ENCODE results near the gene C9orf40.

Gene C9orf40

DNA sequence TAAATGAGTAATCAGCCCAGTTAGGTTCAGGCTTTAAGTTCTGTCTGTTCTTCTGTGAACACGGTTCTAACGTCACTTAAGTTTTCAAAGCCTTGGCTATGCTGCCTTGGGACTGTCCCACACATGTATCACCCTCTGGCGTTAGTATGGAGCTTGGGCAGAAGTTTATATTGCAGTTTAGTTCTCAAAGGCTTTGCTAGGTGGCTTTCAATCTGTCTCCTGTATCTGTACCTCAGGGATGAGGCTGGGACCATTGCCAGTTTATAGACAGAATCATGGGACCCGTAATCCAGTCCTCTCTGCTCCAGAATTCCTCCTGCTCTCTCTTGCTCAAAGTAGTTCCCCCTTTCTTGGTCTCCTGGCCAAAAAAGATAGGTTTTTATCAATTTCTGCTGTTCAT lies 12.1 kb downstream of the C9orf40 start:
- no peak for DNase-seq (ENCODE audit: low spot score)

DNA sequence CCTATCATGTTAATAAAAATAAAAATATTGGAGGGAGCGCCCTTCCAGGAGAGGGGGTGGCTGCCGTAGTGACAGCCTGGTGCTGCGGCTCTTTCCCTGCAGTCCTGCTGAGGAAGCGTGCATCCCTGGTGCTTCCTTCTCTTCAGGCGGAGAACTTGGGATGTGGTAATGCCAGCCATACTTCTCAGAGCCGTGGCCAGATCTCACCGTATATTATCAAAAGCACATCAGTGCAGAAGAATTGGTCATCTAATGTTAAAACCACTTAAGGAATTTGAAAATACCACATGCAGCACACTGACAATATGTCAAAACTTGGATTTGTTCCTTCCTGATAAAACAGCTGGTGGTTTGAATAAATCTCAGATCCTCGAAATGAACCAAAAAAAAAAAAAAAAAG lies 17.7 kb downstream of the C9orf40 start:
- DNase-seq (ENCODE audit: low spot score): no peak

DNA sequence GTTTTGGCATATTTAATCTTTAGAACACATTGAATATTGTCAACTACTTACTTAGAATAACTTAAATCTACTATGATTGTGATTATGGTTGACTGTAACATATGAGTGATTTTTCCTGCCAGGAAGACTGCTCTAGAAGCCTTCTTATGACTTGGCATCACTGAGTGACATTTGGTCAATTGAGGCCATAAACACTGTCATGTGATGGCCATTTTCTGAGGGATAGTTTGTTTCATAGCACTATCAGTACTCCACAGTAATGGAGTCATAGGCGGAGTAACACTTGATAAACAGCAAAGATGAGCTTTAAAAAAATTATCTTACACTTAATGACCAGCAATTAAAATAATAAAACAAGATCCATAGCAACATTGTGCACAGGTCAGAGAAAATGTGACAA lies 31.0 kb downstream of the C9orf40 start:
- DNase-seq (ENCODE audit: low spot score): no peak

DNA sequence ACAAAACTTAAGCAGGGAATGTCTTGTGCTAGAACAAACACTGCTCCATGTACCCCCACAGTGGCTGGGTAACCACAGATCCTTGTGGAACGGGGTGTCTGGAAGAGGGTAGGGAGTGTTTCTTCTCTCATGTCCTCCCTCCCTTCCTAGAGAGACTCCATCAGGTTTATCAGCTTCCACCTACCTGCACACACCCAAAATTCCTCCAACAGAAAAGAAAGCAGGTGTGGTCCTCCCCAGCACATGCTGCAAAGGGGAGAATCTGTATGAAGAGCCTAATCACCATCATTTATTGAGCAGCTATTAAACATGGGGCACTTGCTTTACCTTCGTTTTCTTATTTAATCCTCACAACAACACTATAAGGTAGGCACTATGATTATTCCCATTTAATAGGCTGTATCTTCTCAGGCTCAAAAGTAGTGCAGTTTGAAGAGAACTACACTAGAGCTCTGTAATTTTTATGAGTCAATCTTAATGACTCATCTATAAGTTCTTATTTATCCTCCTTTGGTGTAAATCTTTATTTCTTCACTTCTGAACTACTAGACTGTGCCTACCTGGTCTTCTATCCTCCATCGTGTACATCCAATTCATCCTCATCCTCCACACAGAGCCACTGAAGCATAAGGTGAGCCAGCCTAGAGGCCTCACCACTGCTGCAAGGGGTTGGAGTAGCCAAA lies 31.6 kb downstream of the C9orf40 start:
- DNase-seq (ENCODE audit: low spot score): no peak

DNA sequence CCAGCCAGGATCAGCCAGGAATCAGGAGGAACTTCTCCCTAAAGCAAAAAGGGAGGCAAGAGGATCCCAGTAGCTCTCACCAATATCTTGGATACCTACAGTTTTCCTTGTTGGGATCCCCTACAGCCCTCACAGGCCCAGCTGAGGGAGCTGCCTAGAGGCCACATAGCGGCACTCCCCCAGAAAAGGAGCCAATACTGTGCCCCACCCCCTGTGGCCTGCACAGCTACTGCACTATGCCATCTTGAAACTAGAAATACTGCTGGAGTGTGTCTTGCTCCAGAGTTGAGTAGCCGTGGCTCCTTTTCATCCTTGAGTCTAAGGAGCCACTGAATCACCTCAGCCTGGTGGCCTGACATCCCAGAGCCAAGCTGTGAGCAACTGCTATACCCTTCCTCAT lies 42.7 kb downstream of the C9orf40 start:
- DNase-seq (ENCODE audit: low spot score): no peak

DNA sequence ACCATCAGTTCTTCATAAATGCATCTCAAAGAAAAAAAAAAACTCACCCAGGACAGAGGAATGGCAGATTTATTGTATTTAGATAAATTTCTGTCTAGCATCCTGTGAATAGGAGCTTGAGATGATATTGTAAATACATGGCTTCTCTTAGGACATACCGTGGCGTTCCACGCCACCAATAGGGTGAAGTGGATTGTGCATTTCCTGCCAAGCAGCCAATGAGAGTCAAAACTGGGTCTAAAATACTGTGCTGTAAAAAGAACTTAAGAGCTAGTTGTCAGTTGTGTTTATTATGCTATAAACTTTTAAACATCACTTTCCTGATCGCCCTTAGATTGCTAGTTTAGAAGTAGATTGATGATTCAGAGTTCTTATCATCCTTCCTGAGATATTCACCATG lies 44.0 kb downstream of the C9orf40 start:
- DNase-seq (ENCODE audit: low spot score): no peak

DNA sequence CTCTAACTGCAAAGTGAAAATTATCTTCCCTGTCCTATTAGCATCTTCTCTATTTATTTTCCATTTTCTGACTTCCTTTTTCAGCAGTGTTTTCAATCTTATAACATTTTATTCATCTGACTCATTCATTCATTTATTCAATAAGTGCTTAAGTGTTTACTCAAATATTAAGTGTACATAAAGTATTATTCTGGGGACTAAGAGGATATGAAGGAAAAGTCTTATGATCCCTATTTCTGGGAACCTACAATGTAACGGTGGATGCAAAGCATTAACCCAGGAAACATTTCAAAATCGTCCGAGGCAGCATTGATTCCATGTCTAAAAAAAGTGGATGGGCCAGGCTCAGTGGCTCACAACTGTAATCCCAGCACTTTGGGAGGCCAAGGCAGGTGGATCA lies 45.6 kb downstream of the C9orf40 start:
- no peak for DNase-seq (ENCODE audit: low spot score)

DNA sequence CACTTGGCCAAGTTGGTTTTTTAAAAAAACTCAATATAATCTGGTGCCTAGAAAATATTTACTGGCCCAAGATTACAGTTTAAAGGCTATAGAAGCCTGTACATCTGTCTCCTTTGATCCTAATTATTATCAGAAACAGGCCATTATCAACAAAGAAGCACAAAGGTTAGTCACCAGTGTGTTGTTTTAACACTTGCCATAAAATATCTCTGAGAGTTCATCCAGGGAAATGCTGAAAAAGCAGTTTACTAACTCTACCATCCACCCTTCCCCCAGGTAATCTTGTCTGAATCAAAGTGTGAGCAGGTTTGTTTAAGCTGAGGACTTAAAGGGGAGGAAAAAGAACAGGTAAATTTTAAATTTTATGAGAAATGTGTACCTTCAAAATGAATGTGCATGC lies 51.7 kb downstream of the C9orf40 start:
- no peak for DNase-seq (ENCODE audit: low spot score)
